HG03196 (cell line): ENCODE data around the gene TEX36.
A peak's percentile ranks its signal among the peaks of the same experiment; 100 is the strongest.
"Not testable (repeated sequence)": the region's sequence is repeated elsewhere in the genome, so short reads cannot be mapped to it uniquely, and the experiment has no call there.

Experiments
- ATAC-seq: cut with Tn5 transposase; IDR thresholded peaks from one replicate; pipeline ENCODE4 v1.9.1; 2021; ENCODE audit not compliant: unreplicated experiment

The TEX36 gene

GRCh38 chr10:125692601-125693523, 9.9 kb upstream of the TEX36 start:
- ATAC-seq: no peak

- ATAC-seq: no peak
Observed at GRCh38 chr10:125692196-125692595, 9.2 kb upstream of the TEX36 start.

- peak; percentile 57 for ATAC-seq
Observed at GRCh38 chr10:125691160-125691981, 8.4 kb upstream of the TEX36 start.

GRCh38 chr10:125689955-125690569, 7.1 kb upstream of the TEX36 start:
- no peak for ATAC-seq

GRCh38 chr10:125687507-125688185, 4.7 kb upstream of the TEX36 start:
- no peak for ATAC-seq

- ATAC-seq: no peak
Observed at GRCh38 chr10:125684581-125684980, 1.6 kb upstream of the TEX36 start.

- no peak for ATAC-seq
Observed at GRCh38 chr10:125683821-125684220, 858 bp upstream of the TEX36 start.

- no peak for ATAC-seq
Observed at GRCh38 chr10:125679436-125679835, 3.5 kb downstream of the TEX36 start.

- ATAC-seq: no peak
Observed at GRCh38 chr10:125672884-125673283, 10.1 kb downstream of the TEX36 start.

GRCh38 chr10:125662584-125662983, 20.4 kb downstream of the TEX36 start:
- ATAC-seq: no peak

GRCh38 chr10:125661941-125662515, 20.9 kb downstream of the TEX36 start:
- no peak for ATAC-seq

GRCh38 chr10:125661431-125661940, 21.5 kb downstream of the TEX36 start:
- ATAC-seq: no peak

- no peak for ATAC-seq
Observed at GRCh38 chr10:125659071-125659470, 23.9 kb downstream of the TEX36 start.

- no peak for ATAC-seq
Observed at GRCh38 chr10:125656523-125656922, 26.4 kb downstream of the TEX36 start.

- ATAC-seq: not testable (repeated sequence)
Observed at GRCh38 chr10:125653113-125653512, 29.9 kb downstream of the TEX36 start.

GRCh38 chr10:125646311-125646710, 36.7 kb downstream of the TEX36 start:
- no peak for ATAC-seq

GRCh38 chr10:125641398-125641797, 41.6 kb downstream of the TEX36 start:
- ATAC-seq: no peak

- no peak for ATAC-seq
Observed at GRCh38 chr10:125640653-125641052, 42.3 kb downstream of the TEX36 start.

GRCh38 chr10:125639846-125640245, 43.1 kb downstream of the TEX36 start:
- ATAC-seq: no peak

- no peak for ATAC-seq
Observed at GRCh38 chr10:125638555-125638954, 44.4 kb downstream of the TEX36 start.
